Effector CD8-positive, alpha-beta T cell (primary cell): ENCODE results near the gene SNORC.
A peak's percentile ranks its signal among the peaks of the same experiment; 100 is the strongest.
"Not testable (repeated sequence)": the region's sequence is repeated elsewhere in the genome, so short reads cannot be mapped to it uniquely, and the experiment has no call there.

Source experiments
- DNase-seq: peaks from one replicate; lab custom pipeline; 2025; lab: John Stamatoyannopoulos, UW
- total RNA-seq, 4 experiments: gene quantifications; one replicate each; lab custom pipeline; 2026; lab: John Stamatoyannopoulos, UW

SNORC gene
- total RNA-seq: 0.39 to 1.8 (median 1.2) reads per million in 4 experiments

DNA sequence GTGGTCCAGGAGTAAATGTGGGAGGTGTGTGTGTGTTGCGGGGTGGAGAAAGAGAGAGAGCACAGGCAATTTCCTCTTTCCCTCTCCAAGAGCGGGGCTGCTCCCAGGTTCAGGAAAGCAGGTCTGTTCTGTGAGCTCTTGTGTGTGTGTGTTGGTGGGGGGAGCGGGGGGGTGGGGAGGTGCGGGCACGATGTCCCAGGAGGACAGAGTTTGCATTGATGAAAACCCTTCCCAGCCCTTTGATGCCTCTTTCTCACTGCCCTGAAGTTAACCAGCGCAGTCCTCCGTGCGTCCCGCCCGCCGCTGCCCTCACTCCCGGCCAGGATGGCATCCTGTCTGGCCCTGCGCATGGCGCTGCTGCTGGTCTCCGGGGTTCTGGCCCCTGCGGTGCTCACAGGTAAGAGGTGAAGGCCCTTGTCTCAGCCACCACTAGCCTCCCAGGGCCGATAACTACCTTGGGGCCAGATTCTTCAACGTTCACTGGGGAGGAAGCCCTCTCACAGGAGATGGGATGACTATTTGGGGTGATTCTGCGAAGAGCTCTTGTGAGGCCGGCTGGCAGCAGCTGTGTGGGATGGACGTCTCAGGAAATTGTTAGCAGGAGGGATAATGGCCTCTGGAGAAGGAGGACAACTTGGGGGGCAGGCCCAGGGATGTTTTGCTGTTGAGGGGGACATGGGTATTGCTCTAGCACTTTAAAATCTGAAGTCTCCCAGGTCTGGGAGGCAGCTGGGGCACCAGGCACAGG is at the start of gene SNORC:
SNORC (plus strand) TSS at position 247 of the 748 bp plus-strand sequence; CDS start at position 325, 78 bp downstream.
- DNase-seq: no peak

DNA sequence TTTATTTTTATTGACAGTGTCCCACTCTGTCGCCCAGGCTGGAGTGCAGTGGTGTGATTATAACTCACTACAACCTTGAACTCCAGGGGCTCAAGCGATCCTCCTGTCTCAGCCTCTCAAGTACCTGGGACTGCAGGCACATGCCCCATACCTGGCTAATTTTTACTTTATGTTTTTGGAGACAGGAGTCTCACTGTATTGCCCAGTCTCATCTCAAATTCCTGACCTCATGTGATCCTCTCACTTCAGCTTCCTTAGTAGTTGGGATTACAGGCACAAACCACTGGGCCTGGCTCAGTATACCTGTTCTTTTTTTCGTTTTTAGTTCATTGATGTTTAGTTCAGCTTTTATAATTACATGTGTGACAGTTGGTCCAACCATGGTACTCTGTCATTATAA is 40.1 kb upstream of the SNORC start:
- no peak for DNase-seq

DNA sequence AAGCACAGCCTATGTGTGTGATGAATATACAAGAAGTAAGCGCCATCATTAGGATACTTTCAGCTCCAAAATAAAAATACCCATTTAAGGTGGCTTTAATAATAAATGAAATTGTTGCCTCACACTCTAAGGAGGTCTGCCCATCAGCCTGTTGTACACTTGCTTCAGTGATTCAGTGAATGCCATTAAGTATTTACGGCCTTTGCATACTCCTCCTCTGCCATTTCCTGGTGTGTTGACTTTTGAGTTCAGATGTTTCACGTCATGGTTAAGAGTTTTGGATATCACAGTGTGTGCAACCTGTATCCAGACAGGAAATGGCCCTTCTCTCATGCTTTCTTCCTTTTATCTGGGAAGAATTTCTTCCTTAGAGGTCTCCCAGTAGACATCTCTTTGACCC is 38.6 kb upstream of the SNORC start:
- DNase-seq: no peak

DNA sequence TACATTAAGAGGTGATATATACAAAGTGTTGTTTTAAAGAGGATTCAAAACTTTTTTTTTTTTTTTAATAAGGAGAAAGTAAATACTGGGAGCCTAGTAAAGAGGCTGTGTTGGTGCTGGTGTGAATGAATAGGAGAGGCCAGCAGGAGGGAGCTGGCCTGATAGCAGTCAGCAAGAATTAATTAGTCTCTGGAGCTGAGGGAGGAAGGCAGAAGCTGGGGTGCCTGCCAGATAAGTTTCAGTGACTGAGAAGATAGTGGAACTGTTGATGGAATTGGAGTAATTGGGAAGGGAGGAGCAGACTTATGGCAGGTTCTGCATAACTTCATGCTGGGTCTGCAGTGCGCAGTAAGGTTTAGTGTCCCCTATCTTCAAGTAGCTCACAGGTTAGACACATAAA is 36.2 kb upstream of the SNORC start:
- no peak for DNase-seq

DNA sequence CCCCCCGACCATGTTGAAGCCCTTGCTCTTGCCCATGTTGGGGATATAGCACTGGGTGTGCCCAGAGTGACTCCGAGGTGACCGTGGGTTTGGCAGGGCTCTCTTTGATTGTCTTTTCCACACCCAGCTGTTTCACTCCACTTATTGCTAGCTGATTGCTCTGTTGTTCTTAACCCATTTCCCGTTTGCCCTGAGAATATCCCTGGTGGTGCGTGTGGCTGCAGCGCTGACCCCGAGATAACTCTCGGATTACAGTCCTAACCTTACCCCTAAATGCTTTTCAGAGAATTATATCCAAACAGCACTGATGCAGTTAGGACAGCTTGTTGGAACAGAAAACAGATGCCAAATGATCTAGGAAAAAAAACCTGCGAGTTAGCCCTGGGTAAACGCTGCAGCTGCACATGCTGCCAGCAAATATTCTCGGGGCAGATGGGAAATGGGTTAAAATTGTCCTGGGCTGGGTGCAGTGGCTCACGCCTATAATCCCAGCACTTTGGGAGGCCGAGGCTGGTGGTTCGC is 34.3 kb upstream of the SNORC start:
- no peak for DNase-seq

DNA sequence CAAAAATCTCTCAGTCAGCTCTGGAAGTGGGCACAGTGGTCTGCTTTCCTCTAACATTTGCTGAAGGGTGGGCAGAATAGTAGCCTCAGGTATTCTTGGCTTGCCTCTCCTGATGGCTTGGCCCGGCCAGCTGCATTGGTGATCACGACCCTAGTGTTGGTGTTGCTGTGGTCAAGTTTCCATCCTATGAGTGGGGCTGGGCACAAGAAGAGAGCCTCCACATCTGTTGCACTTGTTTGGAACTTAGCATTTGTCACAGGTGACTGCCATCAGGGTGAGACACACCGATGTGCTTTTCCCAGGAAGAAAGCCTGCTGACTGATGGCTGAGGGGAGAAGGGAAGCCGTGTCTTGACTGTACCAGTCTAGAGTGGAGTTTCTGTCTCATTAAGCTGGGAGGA is 33.1 kb upstream of the SNORC start:
- no peak for DNase-seq

DNA sequence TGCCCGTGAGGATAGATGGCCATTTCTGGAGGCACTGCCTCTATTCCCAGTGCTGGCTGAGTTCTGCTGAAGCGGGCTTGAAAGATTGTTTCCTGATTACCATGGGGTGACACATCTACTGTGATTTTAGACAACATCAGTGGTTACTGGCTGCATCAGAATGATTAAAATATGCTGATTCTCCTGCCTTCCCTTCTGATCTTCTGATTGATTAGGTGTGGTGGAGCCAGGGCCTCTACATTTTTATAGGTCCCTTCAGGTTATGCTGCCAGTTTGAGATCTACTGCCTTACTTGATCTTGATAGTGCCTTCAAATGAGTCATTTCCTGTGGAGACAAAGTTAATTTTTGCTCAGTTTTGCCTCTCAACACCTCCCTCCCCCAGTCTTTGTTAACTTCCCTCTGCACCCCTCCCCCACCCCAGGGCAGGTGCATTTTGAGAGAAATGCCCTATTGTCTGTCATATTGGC is 31.6 kb upstream of the SNORC start:
- peak; percentile 3 for DNase-seq

DNA sequence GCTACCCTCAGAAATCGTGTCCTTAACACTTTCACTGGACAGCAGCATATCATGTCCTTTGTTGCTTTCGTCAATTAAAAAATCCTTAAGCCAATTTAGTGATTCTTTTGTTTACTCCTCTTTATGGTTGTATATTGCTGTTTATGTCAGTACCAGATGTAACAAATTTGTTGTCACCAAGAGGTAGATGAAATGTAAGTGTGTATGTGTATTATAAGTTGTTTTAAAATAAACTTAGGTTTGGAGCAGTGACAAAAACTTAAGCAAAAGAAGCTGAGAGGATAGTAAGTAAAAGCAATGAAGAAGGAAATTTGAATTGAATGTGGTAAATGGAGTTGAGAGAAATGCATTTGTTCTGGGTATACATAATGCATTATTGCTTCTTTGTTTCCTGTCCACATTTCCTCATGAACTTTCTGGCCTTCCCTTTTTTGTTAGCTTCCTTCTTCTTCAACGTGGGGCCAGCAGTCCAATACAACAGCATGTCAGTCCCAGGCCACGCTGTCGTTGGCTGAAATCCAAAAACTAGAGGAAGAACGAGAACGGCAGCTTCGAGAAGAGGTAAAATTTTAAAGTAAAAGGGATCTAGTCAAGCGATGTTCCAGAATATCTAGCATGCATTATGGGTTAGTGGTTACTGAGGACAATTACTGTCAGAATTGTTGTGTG is 30.5 kb upstream of the SNORC start:
- DNase-seq: no peak

DNA sequence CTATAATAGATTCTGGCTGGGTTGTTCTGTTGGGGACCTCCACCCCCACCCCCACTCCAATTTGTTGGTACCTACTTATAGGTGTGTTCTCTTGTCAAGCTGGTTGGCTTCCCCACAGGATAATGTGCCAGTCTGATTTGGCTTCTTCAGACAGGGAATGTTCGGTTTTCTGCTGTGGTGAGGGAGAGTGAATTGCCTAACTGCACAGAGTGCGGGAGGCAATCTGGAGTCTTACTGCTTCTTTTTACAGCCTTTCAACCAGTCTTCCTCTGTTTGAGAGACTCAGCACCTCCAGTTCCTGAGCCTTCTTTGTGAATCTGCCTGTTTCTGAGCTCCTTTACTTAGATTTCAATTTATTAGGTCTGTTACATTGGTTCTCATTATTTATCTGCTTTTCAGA is 27.4 kb upstream of the SNORC start:
- DNase-seq: no peak

DNA sequence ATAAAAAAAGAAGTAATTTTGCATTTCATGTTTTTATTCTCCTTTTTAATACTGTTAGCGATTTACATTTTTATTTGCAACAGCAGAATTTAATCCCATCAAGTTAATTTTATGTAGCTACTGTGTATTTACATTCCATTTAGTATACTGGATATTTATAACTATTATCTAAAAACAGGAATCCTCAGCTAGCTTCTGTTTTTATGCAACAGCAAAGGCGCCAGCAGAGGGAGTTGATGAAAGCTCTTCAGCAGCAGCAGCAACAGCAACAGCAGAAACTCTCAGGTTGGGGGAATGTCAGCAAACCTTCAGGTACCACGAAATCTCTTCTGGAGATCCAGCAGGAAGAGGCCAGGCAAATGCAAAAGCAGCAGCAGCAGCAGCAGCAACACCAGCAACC is 26.2 kb upstream of the SNORC start:
- DNase-seq: no peak

DNA sequence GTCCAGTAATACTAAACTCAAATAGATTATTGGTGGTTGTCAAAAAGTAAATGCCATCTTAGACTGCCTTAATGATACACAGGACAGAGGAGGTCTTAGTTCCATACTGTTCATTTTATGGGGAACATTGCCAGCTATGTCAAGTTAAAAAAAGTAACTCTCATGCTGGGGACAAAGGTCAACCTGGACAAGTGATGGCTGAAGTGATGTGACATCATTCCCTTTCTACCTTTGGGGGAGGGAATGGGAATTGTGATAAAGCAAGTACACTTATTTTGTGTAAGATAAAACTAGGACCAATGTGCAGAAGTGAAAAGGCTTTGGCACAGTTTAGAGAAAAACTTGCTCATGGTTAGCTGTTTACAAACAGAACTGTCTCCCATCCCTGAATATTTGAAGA is 24.0 kb upstream of the SNORC start:
- DNase-seq: no peak

DNA sequence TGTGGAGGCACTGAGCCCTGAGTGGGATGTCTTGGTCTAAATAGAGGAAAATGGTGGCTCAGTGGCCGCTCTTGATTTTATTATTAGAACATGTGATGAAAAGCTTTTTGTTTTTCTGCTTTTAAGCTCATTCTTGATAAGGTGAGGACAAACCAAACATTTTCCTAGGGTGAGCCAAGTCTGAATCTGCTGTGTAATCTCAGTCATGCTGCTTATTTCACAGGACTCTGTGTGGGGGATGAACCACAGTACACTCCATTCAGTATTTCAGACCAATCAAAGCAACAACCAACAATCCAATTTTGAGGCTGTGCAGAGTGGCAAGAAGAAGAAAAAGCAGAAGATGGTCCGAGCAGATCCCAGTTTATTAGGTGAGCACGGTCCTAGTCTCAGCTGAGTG is 20.0 kb upstream of the SNORC start:
- no peak for DNase-seq

DNA sequence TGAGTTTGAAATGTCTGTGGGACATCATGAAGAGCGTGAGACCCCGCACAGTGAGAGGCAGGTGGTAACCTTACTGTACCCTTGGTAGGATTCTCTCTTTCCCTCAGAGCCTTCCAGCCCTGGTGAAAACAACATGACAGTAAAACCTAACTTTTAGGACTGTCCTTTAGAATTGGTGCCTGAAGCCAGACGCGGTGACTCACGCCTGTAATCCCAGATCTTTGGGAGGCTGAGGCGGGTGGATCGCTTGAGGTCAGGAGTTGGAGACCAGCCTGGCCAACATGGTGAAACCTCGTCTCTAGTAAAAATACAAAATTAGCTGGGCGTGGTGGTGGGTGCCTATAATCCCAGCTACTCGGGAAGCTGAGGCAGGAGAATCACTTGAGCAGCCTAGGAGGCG is 18.0 kb upstream of the SNORC start:
- not testable (repeated sequence) for DNase-seq

DNA sequence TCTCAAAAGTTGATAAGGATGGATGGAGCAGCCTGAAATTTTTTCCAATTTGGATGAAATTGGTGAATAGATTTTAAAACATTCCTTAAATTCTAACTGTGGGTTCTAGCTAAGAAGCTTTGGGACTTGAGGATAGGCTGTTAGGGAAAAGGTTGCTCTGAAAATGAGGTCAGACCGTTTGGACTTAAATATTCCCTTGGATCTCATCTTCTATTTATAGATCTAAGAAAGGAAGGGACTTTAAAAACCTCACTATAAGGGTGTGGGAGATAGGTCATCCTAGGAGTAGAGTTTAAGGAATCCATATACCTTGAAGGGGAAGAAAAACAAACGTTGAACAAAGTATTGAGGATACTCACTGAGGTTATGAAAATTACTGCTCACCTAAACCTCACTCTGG is 17.4 kb upstream of the SNORC start:
- DNase-seq: no peak

DNA sequence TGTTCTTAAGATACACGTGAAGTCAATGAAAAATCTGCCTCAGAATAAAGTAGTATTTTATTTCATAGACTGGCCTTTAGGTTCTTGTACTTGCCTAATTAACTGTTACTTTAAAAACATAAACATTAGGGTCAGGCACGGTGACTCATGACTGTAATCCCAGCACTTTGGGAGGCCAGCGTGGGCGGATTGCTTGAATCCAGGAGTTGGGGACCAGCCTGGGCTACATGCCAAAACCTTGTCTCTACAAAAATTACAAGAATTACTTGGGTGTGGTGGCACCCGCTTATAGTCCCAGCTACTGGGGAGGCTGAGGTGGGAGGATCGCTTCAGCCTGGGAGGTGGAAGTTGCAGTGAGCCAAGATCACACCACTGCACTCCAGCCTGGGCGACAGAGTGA is 16.0 kb upstream of the SNORC start:
- no peak for DNase-seq

DNA sequence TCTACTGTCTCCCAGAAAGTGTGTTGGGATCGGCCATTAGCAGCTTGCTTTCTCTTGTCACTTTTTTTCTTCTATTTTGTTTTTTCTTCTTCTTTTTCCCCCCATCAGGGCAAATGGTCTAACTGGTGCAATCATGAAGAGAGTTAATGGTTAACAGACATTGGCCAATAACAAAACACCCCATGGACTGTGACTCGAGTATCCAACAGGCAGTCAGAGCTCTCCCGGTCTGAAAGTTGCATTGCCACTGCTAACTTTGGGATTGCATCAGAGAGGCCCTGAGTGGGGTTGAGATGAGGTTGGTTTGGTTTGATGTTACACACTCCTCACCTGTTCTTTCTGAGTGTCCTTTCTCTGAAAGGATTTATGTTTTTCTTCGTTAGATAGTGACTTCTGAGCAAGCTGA is 12.9 kb upstream of the SNORC start:
- DNase-seq: no peak

DNA sequence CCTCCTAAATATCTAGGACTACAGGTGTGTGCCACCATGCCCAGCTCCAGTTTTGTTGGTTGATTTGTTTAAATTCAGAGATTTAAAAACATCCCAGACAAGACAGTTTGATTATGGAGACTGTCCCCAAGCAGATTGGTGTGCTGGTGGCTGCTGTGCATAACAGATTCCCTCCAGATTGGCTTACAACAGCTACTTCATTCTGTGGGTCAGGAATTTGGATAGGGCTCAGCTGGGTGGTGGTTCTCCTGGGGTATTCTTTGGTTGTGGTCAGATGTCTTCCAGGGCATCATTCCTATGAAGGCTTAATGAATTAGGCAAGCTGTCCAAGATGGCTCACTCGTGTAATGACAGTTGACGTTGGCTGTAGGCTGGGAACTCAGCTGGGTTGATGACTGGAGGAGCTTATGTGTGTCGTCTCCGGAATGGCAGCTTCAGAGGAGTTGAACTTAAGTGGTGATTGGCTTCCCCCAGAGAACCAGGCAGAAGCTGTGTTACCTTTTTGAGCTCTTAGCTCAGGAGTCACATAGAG is 10.6 kb upstream of the SNORC start:
- DNase-seq: no peak

DNA sequence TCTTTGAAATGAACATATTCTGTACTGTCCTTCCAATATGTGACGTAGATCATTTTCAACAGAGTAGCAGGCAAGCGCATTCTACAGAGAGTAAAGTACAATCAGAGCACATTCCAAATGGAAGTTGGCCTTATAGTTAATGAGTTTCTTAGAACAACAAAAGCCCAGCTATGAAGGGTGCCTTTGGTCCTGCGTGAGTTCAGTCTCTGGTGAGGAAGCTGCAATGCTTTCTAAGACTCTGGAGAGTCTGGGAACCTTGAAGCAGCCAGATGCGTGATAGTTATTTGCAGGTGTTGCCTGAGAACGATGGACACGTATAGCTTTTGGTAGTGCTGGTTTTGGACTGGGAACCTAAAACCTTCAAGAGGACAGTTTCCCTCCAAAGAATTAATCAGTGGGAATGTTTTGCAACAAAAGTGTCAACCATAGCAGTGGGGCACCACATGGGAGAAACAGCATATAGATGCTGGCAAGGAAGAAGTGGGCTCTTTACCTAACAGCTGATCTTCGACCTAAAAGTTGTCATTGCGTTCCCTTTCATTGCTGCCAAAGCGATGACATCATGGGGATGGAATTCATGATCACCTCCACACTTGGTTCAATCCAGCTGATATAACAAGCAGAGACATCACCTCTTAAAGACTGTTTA is 9.3 kb upstream of the SNORC start:
- no peak for DNase-seq

DNA sequence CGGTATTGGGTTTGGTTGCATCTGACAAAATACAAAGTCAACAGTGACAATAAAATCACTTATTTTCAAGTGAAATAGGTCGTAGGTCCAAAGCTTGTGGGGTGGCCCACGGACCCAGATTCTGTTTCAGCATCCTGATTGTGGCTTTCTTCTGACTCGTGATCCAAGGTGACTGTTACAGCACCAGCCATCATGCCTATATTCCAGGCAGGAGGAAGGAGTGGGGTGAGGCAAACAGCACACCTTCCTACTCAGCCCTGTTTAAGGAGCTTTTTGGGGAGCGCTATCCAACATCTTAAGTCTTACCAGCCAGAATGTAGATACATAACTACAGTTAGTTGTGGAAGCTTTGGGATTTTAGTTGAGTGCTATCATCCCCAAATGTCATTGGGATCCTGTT is 8.7 kb upstream of the SNORC start:
- no peak for DNase-seq

DNA sequence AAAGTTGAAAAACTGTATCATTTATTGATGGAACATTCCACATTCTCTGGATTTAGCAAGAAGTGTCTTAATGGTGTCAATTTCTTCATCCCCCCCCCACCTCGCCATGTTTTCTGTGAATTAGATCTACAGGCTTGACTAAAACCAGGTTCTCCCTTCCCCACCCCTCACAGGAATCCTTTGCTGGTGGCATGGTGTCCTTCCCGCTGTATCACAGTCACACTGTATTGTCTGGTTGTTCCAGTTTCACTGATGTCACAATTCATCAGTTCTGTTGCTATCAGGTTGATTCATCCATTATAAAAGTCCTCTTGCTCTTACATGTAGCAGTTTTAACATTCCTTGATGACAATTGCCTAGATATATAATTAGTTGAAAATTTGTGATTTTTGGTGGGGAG is 6.1 kb upstream of the SNORC start:
- no peak for DNase-seq

DNA sequence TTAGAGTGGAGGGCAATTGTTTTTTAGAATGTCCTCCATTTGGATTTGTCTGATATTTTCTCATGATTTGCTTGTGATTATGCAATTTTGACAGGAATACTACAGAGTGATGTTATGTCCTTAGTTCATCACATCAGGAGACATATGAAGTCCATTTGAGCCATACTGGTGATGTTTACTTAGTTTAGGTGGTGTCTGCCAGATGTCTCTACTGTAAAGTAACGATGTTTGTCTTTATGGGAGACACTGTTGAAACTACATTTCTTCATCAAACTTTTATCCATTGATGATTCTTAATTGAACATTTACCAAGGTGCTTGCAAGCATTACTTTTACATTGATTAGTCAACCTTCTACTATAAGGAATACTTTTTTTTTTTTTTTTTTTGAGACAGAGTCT is 4.9 kb upstream of the SNORC start:
- DNase-seq: no peak

DNA sequence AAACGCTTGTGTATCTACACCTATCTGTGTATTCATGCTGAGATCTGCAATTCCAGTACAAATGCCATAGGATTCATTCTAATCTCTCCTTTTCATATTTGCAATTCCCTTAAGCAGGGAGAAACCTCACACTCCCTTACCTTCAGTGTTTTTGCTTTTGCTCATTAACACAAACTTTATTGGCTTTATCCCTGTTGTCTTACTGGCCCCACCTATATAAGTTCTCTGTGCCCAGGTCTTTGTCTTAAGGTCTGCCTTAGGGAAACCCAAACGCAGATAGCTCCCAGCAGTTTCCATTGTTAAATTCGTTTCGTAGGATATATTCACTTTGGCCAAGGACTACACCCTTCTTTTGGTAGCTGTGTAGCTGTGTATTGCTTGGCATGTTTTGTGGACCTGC is 4.0 kb upstream of the SNORC start:
- DNase-seq: no peak
